AG09309 (cell line): ENCODE results near the gene CD40LG.
A peak's percentile ranks its signal among the peaks of the same experiment; 100 is the strongest.

Experiments used
- DNase-seq: peaks from one replicate; pipeline ENCODE4 v3.0.0-alpha.2; 2010; ENCODE audit warnings: low read depth
- H3K4me3 ChIP-seq: 2 replicates; pipeline ENCODE4 v1.5.1; 2011; ENCODE audit warnings: mild to moderate bottlenecking, low read depth, low read length, moderate library complexity; ENCODE audit not compliant: control insufficient read depth
- TF ChIP-seq, protein P1 (sequence below): IDR thresholded peaks from 2 replicates; pipeline ENCODE4 v1.5.1; 2011; ENCODE audit warnings: mild to moderate bottlenecking, low read depth, low read length, inconsistent platforms; ENCODE audit not compliant: insufficient read depth, control insufficient read depth; ENCODE audit errors: missing control alignments

Gene CD40LG

DNA sequence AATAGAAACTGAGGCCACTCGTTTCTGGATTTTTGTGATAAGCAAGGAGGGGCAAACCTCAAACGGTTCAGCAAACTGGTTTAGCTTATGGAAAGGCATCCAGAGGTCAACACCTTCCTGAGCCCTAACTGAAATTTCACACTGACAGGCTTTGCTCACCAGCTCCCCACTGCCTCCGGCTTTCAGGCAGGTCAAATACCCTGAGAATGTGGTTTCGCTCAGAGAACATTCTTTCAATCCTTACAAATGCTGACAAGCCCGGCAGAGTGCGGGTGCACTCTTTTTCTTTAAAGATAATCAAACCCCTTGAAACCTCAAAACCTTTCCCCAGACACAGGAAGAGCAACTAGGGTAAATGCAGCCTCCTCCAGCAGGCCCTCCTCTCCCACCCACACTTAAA is 41.5 kb downstream of the CD40LG start:
- DNase-seq = no peak
- no peak overlapping the region for H3K4me3 ChIP-seq
- TF ChIP-seq, protein P1, sequence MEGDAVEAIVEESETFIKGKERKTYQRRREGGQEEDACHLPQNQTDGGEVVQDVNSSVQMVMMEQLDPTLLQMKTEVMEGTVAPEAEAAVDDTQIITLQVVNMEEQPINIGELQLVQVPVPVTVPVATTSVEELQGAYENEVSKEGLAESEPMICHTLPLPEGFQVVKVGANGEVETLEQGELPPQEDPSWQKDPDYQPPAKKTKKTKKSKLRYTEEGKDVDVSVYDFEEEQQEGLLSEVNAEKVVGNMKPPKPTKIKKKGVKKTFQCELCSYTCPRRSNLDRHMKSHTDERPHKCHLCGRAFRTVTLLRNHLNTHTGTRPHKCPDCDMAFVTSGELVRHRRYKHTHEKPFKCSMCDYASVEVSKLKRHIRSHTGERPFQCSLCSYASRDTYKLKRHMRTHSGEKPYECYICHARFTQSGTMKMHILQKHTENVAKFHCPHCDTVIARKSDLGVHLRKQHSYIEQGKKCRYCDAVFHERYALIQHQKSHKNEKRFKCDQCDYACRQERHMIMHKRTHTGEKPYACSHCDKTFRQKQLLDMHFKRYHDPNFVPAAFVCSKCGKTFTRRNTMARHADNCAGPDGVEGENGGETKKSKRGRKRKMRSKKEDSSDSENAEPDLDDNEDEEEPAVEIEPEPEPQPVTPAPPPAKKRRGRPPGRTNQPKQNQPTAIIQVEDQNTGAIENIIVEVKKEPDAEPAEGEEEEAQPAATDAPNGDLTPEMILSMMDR = no peak

DNA sequence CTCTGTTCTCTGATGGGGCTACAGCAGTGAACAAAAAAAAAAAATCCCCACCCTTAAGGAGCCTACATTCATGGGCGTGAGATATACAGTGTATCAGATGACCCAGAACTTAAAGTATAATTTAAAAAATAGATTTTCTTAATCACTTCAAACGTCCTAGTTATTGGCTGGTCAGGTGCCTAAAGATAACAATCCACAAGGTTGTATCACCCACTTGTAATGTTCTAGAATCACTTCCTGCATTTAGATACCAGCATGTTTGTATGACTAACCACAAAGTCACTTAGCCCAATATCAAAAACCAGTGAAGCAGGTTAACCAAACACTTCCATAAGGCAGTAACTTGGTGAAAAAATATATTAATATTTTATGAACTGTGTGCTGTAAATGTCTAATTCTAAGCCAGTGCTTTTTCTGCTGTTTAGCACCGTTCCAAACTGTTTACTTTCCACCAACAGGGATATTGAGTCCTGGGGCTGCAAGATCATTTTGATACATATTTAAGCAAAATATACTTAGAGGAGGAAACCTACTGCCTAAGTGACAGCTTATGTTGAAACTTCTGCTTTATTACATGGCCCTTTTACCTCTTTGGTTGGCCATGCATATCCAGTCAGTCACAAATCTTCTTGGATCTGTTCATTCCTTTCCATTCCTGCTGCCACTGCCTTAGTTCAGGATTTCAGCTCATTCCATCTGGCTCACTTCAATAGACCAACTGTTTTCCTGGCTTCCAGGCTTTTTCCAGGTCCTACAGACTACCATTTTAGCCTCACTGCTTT is 43.3 kb downstream of the CD40LG start:
- DNase-seq = no peak
- TF ChIP-seq, protein P1 = no peak
- no peak overlapping the region for H3K4me3 ChIP-seq

DNA sequence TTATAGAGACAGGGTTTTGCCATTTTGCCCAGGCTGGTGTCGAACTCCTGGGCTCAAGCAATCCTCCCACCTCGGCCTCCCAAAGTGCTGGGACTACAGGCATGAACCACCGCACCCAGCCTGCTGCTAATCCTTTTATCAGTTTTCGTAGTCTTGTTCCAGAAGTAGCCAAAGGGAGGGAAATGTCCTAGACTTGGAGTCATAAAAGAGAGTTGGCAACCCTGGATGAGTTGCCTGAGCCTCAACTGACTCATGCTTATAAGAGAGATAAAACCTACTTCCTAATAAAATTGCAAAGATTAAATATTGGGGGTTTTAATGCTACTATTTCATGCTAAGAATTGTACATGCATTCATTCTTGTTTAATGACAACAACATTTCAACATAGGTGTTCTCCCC is 44.3 kb downstream of the CD40LG start:
- TF ChIP-seq, protein P1 = no peak
- no peak overlapping the region for H3K4me3 ChIP-seq
- DNase-seq = no peak

DNA sequence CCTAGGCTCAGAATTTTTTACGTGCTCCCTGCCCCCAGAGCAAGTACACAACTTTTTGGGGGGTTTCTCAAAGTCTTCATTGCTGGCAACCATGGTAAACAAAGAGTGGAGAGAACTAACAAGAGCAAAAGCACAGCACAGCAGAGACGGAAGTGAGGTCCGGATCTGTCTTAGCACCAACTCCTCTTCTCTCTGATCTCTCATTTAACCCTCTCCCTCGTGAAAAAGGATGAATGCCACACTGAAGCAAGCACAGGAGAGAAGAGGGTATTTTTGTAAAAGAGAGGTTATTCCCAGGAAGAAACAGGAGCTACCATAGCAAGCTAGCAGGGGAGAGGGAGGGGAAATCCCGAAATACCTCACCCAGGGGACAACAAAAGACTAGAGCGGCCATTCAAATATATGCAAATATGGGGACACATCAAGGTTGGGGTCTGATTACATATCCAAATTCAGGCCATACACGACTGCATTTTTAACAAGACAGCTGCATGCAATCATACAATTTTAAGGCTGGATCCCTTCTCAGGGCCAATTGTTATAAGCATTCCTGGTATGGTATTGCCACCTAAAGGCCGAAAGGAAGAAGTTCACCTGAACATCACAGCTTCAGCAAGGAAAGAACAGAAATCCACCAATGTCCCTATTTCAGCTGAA is 46.6 kb downstream of the CD40LG start:
- TF ChIP-seq, protein P1 = peak; percentile 71
- no peak overlapping the region for H3K4me3 ChIP-seq
- peak; percentile 28 for DNase-seq

DNA sequence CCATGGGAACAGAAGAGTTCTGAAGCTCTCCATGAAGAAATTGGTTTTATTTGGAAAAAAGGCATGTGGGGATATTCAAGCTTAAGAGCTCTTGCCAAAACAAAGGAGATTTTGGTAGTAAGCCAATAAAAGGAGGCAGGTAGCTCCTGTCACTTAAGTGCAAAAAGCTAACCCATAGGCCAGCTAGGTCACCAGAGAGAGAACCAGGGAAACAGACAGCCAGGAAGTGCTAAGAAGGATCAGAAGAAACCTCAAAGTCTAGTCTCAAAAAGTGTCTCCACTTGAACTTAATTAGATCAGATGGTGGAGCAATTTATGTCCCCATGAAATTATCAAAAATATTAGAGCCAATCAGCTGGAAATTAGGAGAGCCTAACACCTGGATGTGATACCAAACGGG is 49.2 kb downstream of the CD40LG start:
- no peak overlapping the region for H3K4me3 ChIP-seq
- DNase-seq = no peak
- TF ChIP-seq, protein P1 = no peak

DNA sequence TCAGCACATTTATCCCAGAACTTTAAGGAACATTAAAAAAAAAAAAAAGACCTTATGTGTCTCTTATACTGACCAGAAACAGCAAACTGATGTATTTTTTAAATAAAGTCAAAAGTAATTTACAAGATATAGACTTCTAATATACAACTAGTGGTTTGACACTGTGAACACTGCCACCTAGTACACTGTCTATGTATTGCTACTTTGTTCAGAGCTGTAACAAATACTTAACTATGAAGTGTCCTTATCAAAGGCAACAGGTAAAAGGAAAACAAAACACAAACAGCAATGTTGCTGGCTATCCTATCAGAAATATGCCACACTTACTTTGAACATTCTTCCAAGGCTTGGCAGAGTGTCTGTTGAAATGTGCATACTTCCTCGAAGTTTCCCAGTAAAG is 60.4 kb downstream of the CD40LG start:
- TF ChIP-seq, protein P1 = peak; percentile 33
- DNase-seq = no peak
- H3K4me3 ChIP-seq = no peak overlapping the region
